ENCODE measurements around the gene IRGQ.

IRGQ gene

GRCh38 chr19:43618921-43619261 lies 23.0 kb upstream of the IRGQ start (continued):
- peak; percentile 97 for TF ChIP-seq ZNF600 (tag by site-specific recombination; IDR thresholded peaks at IDR 0.05)
- TF ChIP-seq ZNF426 (tag by site-specific recombination; IDR thresholded peaks at IDR 0.05), result no peak
- TF ChIP-seq FEZF1 (tag by site-specific recombination; IDR thresholded peaks at IDR 0.05), result no peak
- TF ChIP-seq ZNF132 (tag by site-specific recombination; IDR thresholded peaks at IDR 0.05; ENCODE audit: borderline replicate concordance), result no peak
- TF ChIP-seq ZNF670 (tag by site-specific recombination; IDR thresholded peaks at IDR 0.05; ENCODE audit: low read depth), result no peak
- peak; percentile 70; the same call in 1 of the 2 replicates for TF ChIP-seq ZBTB10 (tag by site-specific recombination; IDR thresholded peaks at IDR 0.05)
- no peak for TF ChIP-seq ZNF830 (tag by site-specific recombination; IDR thresholded peaks at IDR 0.05; ENCODE audit: low read depth)
- TF ChIP-seq REST (tag by site-specific recombination; IDR thresholded peaks at IDR 0.05), result no peak; the same call in 1 of the 2 replicates
- TF ChIP-seq ZNF335 (tag by site-specific recombination; conservative IDR thresholded peaks at IDR 0.05), result peak; percentile 98; the same call in 1 of the 2 replicates
- TF ChIP-seq ZNF121 (tag by site-specific recombination; IDR thresholded peaks at IDR 0.05), result no peak
- no peak for TF ChIP-seq ZNF112 (tag by site-specific recombination; IDR thresholded peaks at IDR 0.05)
- no peak for TF ChIP-seq ZNF37A (tag by site-specific recombination; IDR thresholded peaks at IDR 0.05)
- TF ChIP-seq ZSCAN4 (tag by site-specific recombination; IDR thresholded peaks at IDR 0.05), result peak; percentile 63; the same call in 1 of the 2 replicates
- TF ChIP-seq MYNN (tag by site-specific recombination; IDR thresholded peaks at IDR 0.05; ENCODE audit: borderline replicate concordance), result no peak
- TF ChIP-seq MEIS1 (CRISPR knock-in tag; IDR thresholded peaks at IDR 0.05; ENCODE audit: borderline replicate concordance), result no peak
- TF ChIP-seq SCRT2 (tag by site-specific recombination; IDR thresholded peaks at IDR 0.05), result peak; percentile 61
- no peak for TF ChIP-seq ZNF239 (tag by site-specific recombination; IDR thresholded peaks at IDR 0.05)
- TF ChIP-seq ZNF626 (tag by site-specific recombination; IDR thresholded peaks at IDR 0.05), result no peak
- TF ChIP-seq ZNF133 (tag by site-specific recombination; IDR thresholded peaks at IDR 0.05), result no peak
- no peak; the same call in 1 of the 2 replicates for TF ChIP-seq HIC1 (tag by site-specific recombination; IDR thresholded peaks at IDR 0.05)
- TF ChIP-seq CTCF (tag by site-specific recombination; IDR thresholded peaks at IDR 0.05), result no peak; the same call in 1 of the 2 replicates
- no peak for TF ChIP-seq ZNF138 (tag by site-specific recombination; IDR thresholded peaks at IDR 0.05; ENCODE audit: borderline replicate concordance)
- no peak; the same call in 1 of the 2 replicates for TF ChIP-seq ZNF629 (tag by site-specific recombination; IDR thresholded peaks at IDR 0.05)
- TF ChIP-seq ZNF501 (tag by site-specific recombination; IDR thresholded peaks at IDR 0.05), result peak; percentile 96
- no peak for TF ChIP-seq ZNF10 (tag by site-specific recombination; IDR thresholded peaks at IDR 0.05)
- no peak for TF ChIP-seq ZNF26 (tag by site-specific recombination; IDR thresholded peaks at IDR 0.05)
